Breast epithelium (tissue), 4 donors: ENCODE data around the gene DTNA. TPM values are rescaled to one million over a fixed set of nuclear protein-coding genes. Genes with fewer than 3 reads are reported as not detected.

Experiments used
- DNase-seq, 2 donors: peaks; one replicate each; pipeline ENCODE4 v3.0.0-alpha.2; 2019; ENCODE audit warnings: low spot score in 2 of 2
- H3K27ac ChIP-seq, 2 donors: fragments of 200-600 bp; sonication (generic) in 1 of 2; one replicate each; pipeline ENCODE4 v1.5.1; 2016 to 2019; ENCODE audit warnings: mild to moderate bottlenecking in 1 of 2
- H3K27me3 ChIP-seq, 2 donors: fragments of 200-600 bp; sonication (generic) in 1 of 2; one replicate each; pipeline versions ENCODE4 v1.5.1 to v1.6.0; 2017 to 2019; ENCODE audit warnings: control low read depth in 1 of 2, mild to moderate bottlenecking in 1 of 2
- H3K36me3 ChIP-seq: fragments of 200-600 bp; one replicate; pipeline ENCODE4 v1.5.1; 2019
- H3K4me1 ChIP-seq, 2 donors: fragments of 200-600 bp; sonication (generic); one replicate each; pipeline ENCODE4 v1.5.1; 2016 to 2019; ENCODE audit warnings: control low read depth in 1 of 2
- H3K4me3 ChIP-seq, 3 donors: fragments of 200-600 bp; sonication (generic); 1 replicate in 2 of 3; 2 replicates in 1 of 3; pipeline ENCODE4 v1.5.1; 2016 to 2019; ENCODE audit warnings: mild to moderate bottlenecking in 3 of 3, moderate library complexity in 2 of 3
- H3K9me3 ChIP-seq, 2 donors: fragments of 200-600 bp; sonication (generic) in 1 of 2; one replicate each; pipeline ENCODE4 v1.5.1; 2016 to 2019; ENCODE audit warnings: control low read depth in 1 of 2
- CTCF ChIP-seq, 3 donors: fragments of 450-650 bp; IDR thresholded peaks; one replicate each; pipeline ENCODE4 v1.5.1; 2016 to 2017; ENCODE audit warnings: antibody characterized with exemption in 3 of 3, mild to moderate bottlenecking in 3 of 3, moderate library complexity in 3 of 3
- POLR2A ChIP-seq: fragments of 450-650 bp; IDR thresholded peaks from one replicate; pipeline ENCODE4 v1.6.1; 2016; ENCODE audit warnings: antibody characterized with exemption, mild to moderate bottlenecking, moderate library complexity
- POLR2AphosphoS5 ChIP-seq, 3 donors: sonication (generic); formaldehyde crosslinking; IDR thresholded peaks; one replicate each; pipeline ENCODE4 v1.6.1; 2017; ENCODE audit warnings: antibody characterized with exemption in 3 of 3
- intact Hi-C: fragments of 100-400 bp; cut with DNase I; formaldehyde crosslinking; loops from one replicate; pipeline ENCODE4 v1.15.1; 2023; ENCODE audit warnings: low total_unique reads
- total RNA-seq, 3 donors: library from RNA; depleted of rRNA; stranded (reverse); fragments of >200 nt; gene quantifications; one replicate each; pipeline ENCODE4 v1.1.0, GENCODE V29; 2016

DTNA gene
- total RNA-seq, 3 donors from 2014 or later = 14.4 to 40.5 (median 17.9) TPM

GRCh38 chr18:34841891-34842290 is 131.8 kb downstream of the DTNA start:
- Histone ChIP-seq H3K27ac (no peak overlapping the region), H3K4me3 (no peak overlapping the region), H3K4me1 (no peaks in the 10 kb centered on the region), H3K9me3 (no peaks in the 10 kb centered on the region), H3K27me3 (no peaks in the 10 kb centered on the region), H3K36me3 (no peaks in the 10 kb centered on the region)
- no peak for DNase-seq
- intact Hi-C loops = no loop called here
- TF ChIP-seq POLR2AphosphoS5 (IDR thresholded peaks at IDR 0.05) = no peak

DNA sequence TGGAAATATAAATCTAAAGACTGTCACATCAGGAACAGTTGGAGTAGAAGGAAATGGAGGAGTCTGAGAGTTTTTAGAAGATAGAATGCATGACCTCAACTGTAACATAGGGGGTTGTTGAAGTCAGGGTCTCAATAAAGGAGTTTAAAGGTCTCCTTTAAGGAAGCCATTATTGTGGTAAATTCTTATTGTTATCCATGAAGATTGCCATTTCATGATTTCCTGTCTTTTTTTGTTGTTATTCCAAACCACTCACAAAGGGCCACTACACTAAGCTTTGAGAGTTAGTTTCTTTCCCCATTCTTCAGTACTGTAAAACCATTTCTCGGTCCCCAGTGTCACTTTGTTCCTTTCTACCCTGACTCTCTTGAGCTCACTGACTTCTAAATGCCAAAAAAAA is 134.0 kb downstream of the DTNA start:
- no peak for DNase-seq
- H3K4me1 ChIP-seq = no peaks in the 10 kb centered on the region
- intact Hi-C loops = no loop called here
- no peak for TF ChIP-seq POLR2AphosphoS5 (IDR thresholded peaks at IDR 0.05)
- TF ChIP-seq CTCF (IDR thresholded peaks at IDR 0.05) = no peak
- no peak for TF ChIP-seq POLR2A
- H3K36me3 ChIP-seq = no peaks in the 10 kb centered on the region
- no peaks in the 10 kb centered on the region for H3K27me3 ChIP-seq
- no peaks in the 10 kb centered on the region for H3K9me3 ChIP-seq
- no peak overlapping the region for H3K27ac ChIP-seq
- H3K4me3 ChIP-seq = no peak overlapping the region

DNA sequence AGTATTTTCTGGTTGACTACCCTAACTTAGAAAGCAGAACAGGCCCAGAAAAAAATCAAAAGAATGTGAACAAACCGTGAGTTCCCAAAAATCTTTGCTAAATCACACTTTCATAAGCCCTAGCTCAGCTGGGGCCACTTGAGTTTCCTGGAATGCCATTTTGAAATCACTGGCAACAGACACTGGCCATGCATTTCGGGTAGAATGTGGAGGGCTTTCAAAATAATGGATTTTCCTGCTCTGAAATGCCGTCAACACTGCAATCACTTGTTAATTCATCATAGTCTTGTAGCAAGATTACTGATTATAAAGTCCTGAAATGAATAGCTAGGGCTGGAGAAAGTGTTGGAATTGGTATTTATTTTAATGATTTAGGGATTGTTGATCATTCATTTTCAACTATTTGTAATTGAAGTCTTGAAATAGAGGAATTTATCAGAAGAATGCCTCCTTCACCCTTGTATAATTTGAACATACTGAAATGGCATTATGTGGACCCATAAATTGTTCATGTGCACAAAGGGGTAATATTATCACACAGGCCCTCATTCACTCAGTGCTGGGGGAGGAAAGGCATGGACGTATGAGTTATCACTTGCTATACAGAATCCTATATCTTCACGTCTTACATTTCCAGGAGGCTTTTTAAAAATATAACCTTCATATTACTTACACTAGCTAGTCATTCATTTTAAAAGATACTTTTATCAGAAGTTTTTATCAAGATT is 134.8 kb downstream of the DTNA start:
- Histone ChIP-seq H3K27ac (no peak overlapping the region), H3K27me3 (no peaks in the 10 kb centered on the region), H3K4me1 (no peaks in the 10 kb centered on the region), H3K9me3 (no peaks in the 10 kb centered on the region), H3K4me3 (no peak overlapping the region), H3K36me3 (no peaks in the 10 kb centered on the region)
- DNase-seq = no peak
- intact Hi-C loops = no loop called here
- no peak for TF ChIP-seq POLR2A
- TF ChIP-seq CTCF (IDR thresholded peaks at IDR 0.05) = no peak
- TF ChIP-seq POLR2AphosphoS5 (IDR thresholded peaks at IDR 0.05) = no peak

DNA sequence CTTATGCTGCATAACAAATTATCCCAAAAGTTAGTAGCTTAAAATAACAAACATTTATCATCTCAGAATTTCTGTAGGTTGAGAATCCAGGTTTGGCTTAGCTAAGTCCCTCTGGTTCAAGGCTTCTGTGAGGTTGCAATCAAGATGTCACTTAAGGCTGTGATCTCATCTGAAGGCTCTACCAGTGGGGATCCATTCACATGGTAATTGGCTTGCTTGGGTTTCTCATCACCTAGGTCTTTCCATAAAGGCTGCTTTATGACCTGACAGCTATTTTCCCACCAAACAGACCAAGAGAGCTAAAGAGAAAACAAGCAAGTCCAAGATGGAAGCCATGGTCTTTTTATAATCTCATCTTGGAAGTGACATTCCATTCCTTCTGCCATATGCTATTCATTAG is 137.3 kb downstream of the DTNA start:
- no peak for TF ChIP-seq CTCF (IDR thresholded peaks at IDR 0.05)
- TF ChIP-seq POLR2A = no peak
- TF ChIP-seq POLR2AphosphoS5 (IDR thresholded peaks at IDR 0.05) = no peak
- Histone ChIP-seq H3K4me3 (no peak overlapping the region), H3K4me1 (no peaks in the 10 kb centered on the region), H3K36me3 (no peaks in the 10 kb centered on the region), H3K9me3 (no peaks in the 10 kb centered on the region), H3K27ac (no peak overlapping the region), H3K27me3 (no peaks in the 10 kb centered on the region)
- no peak for DNase-seq
- intact Hi-C loops = no loop called here

GRCh38 chr18:34848156-34848555 is 138.1 kb downstream of the DTNA start:
- Histone ChIP-seq H3K4me3 (no peak overlapping the region), H3K27me3 (no peaks in the 10 kb centered on the region), H3K27ac (no peak overlapping the region), H3K36me3 (no peaks in the 10 kb centered on the region), H3K9me3 (no peaks in the 10 kb centered on the region), H3K4me1 (no peaks in the 10 kb centered on the region)
- TF ChIP-seq CTCF (IDR thresholded peaks at IDR 0.05) = no peak
- TF ChIP-seq POLR2A = no peak
- no peak for TF ChIP-seq POLR2AphosphoS5 (IDR thresholded peaks at IDR 0.05)
- intact Hi-C loops = no loop called here
- no peak for DNase-seq
